Measurements from ENCODE around the gene RARA. TPM values are rescaled to one million over a fixed set of nuclear protein-coding genes. Genes with fewer than 3 reads are reported as not detected.

RARA gene
- polyA plus RNA-seq, 3 donors, result 14.9 to 63.9 (median 29.4) TPM

DNA sequence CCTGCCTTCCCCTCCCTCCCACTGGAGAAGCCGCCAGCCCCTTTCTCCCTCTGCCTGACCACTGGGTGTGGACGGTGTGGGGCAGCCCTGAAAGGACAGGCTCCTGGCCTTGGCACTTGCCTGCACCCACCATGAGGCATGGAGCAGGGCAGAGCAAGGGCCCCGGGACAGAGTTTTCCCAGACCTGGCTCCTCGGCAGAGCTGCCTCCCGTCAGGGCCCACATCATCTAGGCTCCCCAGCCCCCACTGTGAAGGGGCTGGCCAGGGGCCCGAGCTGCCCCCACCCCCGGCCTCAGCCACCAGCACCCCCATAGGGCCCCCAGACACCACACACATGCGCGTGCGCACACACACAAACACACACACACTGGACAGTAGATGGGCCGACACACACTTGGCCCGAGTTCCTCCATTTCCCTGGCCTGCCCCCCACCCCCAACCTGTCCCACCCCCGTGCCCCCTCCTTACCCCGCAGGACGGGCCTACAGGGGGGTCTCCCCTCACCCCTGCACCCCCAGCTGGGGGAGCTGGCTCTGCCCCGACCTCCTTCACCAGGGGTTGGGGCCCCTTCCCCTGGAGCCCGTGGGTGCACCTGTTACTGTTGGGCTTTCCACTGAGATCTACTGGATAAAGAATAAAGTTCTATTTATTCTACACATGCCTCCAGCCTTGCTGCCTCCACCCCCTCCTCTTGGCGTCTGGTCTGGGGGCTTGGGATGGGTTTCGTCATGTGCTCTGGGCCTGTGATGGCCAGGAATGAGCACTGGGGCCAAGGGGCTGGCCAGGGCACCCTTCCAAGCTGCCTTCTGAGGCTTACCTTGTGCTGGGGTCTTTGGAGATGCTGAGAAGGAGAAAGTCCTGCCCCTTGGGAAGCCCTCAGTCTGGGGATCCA, 48.3 kb downstream of the RARA start:
- Histone ChIP-seq H3K4me3 (replicated peaks in 1 of 3; ENCODE audit: low read depth in 2 of 3, low read length in 3 of 3) (no peak overlapping the region), H2AFZ (ENCODE audit: insufficient read depth, low read depth, low read length, poor library complexity, severe bottlenecking) (no peak overlapping the region), H3K36me3 (replicated peaks in 1 of 2; ENCODE audit: control insufficient read depth in 1 of 2, insufficient read depth in 2 of 2, low read length in 2 of 2) (peaks cover 40 to 49% of the 10 kb centered on the region in 2 donors), H3K9ac (ENCODE audit: insufficient read depth, low read length, poor library complexity, severe bottlenecking) (no peak overlapping the region), H3K4me2 (replicated peaks; ENCODE audit: extremely low read depth, low read length, poor library complexity, severe bottlenecking) (no peak overlapping the region), H3K27ac (ENCODE audit: low read depth in 1 of 2, low read length in 2 of 2) (peak overlapping the region in 1 of 2 donors; percentile 2), H3K79me2 (ENCODE audit: insufficient read depth, low read length) (peaks cover 5% of the 10 kb centered on the region), H4K20me1 (ENCODE audit: insufficient read depth, low read length) (peaks cover 59% of the 10 kb centered on the region), H3K4me1 (ENCODE audit: control insufficient read depth in 1 of 2, insufficient read depth in 2 of 2, low read length in 2 of 2) (peaks cover 16 to 39% of the 10 kb centered on the region in 2 donors), H3K9me3 (replicated peaks in 1 of 2; ENCODE audit: control insufficient read depth in 1 of 2, insufficient read depth in 1 of 2, low read length in 2 of 2) (no peaks in the 10 kb centered on the region), H3K27me3 (ENCODE audit: control insufficient read depth in 2 of 2, insufficient read depth in 2 of 2, low read length in 2 of 2) (peaks cover 0 to 17% of the 10 kb centered on the region in 2 donors)
- Mint-ChIP-seq H3K27me3 (ENCODE audit: low read depth in 3 of 3) (peaks cover 19 to 22% (median 21%) of the 10 kb centered on the region in 3 donors), H3K4me1 (peaks cover 33% of the 10 kb centered on the region), H3K36me3 (peaks cover 37 to 47% of the 10 kb centered on the region in 2 donors), H3K27ac (peak overlapping the region in 6 of 7 donors; percentile 21 to 94 (median 80)), H3K9me3 (peaks cover 0 to 2% (median 0%) of the 10 kb centered on the region in 7 donors), H3K4me3 (no peak overlapping the region)
- 83% methylated on average over 4 of the region's 19 CpGs for WGBS (ENCODE audit: insufficient coverage)
- TF ChIP-seq, protein P1, sequence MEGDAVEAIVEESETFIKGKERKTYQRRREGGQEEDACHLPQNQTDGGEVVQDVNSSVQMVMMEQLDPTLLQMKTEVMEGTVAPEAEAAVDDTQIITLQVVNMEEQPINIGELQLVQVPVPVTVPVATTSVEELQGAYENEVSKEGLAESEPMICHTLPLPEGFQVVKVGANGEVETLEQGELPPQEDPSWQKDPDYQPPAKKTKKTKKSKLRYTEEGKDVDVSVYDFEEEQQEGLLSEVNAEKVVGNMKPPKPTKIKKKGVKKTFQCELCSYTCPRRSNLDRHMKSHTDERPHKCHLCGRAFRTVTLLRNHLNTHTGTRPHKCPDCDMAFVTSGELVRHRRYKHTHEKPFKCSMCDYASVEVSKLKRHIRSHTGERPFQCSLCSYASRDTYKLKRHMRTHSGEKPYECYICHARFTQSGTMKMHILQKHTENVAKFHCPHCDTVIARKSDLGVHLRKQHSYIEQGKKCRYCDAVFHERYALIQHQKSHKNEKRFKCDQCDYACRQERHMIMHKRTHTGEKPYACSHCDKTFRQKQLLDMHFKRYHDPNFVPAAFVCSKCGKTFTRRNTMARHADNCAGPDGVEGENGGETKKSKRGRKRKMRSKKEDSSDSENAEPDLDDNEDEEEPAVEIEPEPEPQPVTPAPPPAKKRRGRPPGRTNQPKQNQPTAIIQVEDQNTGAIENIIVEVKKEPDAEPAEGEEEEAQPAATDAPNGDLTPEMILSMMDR (IDR thresholded peaks at IDR 0.05), result no peak
- intact Hi-C loops (cut with micrococcal nuclease), result loop anchor here in 1 of 2 donors (5.0 kb wide), 2 partner anchors 60 to 175 kb away; partner anchors contain the start of gene TOP2A
- peak in 1 of 3 donors; percentile 6 for DNase-seq

DNA sequence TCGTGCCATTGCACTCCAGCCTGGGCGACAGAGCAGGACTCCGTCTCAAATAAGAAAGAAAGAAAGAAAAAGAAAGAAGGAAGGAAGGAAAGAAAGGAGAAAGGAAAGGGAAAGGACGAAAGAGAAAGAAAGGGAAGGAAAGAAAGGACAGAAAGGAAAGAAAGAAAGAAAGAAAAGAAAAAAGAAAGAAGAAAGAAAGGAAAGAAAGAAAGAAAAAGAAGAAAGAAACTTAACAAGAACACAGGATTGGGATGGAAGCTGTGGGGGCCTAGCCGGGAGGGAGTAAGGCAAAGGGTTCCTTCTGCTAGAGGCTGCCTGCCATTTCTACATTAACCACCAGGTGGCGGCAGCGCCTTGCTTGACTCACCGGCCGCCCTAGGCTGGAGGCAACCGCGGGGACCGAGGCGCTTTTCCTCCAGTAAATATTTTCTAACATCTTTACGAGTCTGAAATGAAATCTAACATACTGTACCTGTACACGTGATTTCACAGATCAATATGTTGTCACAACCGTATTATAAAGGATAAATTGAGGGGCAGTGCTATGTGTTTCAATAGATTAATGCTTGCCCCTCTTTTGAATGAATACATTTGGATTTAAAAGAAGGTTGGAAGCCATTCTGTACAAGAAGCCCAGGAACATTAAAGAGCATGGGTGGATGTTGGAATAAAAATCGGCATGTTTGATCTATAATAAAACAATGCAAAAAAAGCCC, 49.5 kb downstream of the RARA start:
- Mint-ChIP-seq H3K27me3 (ENCODE audit: low read depth in 3 of 3) (peaks cover 27 to 29% (median 29%) of the 10 kb centered on the region in 3 donors), H3K9me3 (peaks cover 0 to 2% (median 0%) of the 10 kb centered on the region in 7 donors), H3K27ac (peak overlapping the region; percentile 67 to 94 (median 84)), H3K4me3 (peak overlapping the region; percentile 66 to 82), H3K36me3 (peaks cover 26 to 34% of the 10 kb centered on the region in 2 donors), H3K4me1 (peaks cover 28% of the 10 kb centered on the region)
- Histone ChIP-seq H3K79me2 (ENCODE audit: insufficient read depth, low read length) (peaks cover 5% of the 10 kb centered on the region), H3K4me3 (replicated peaks in 1 of 3; ENCODE audit: low read depth in 2 of 3, low read length in 3 of 3) (peak overlapping the region; percentile 22 to 73 (median 26)), H4K20me1 (ENCODE audit: insufficient read depth, low read length) (peaks cover 46% of the 10 kb centered on the region), H3K36me3 (replicated peaks in 1 of 2; ENCODE audit: control insufficient read depth in 1 of 2, insufficient read depth in 2 of 2, low read length in 2 of 2) (peaks cover 28 to 37% of the 10 kb centered on the region in 2 donors), H3K4me2 (replicated peaks; ENCODE audit: extremely low read depth, low read length, poor library complexity, severe bottlenecking) (peak overlapping the region; percentile 86), H3K9ac (ENCODE audit: insufficient read depth, low read length, poor library complexity, severe bottlenecking) (no peak overlapping the region), H2AFZ (ENCODE audit: insufficient read depth, low read depth, low read length, poor library complexity, severe bottlenecking) (peak overlapping the region; percentile 37), H3K4me1 (ENCODE audit: control insufficient read depth in 1 of 2, insufficient read depth in 2 of 2, low read length in 2 of 2) (peaks cover 13 to 42% of the 10 kb centered on the region in 2 donors), H3K27ac (ENCODE audit: low read depth in 1 of 2, low read length in 2 of 2) (peak overlapping the region in 1 of 2 donors; percentile 35), H3K27me3 (ENCODE audit: control insufficient read depth in 2 of 2, insufficient read depth in 2 of 2, low read length in 2 of 2) (peaks cover 0 to 22% of the 10 kb centered on the region in 2 donors), H3K9me3 (replicated peaks in 1 of 2; ENCODE audit: control insufficient read depth in 1 of 2, insufficient read depth in 1 of 2, low read length in 2 of 2) (no peaks in the 10 kb centered on the region)
- intact Hi-C loops (cut with micrococcal nuclease), result loop anchor here (1.0 to 5.0 kb wide), 3 partner anchors 57 to 174 kb away; partner anchors contain the start of gene TOP2A (in 1 of the 2)
- TF ChIP-seq, protein P1 (IDR thresholded peaks at IDR 0.05), result peak; percentile 99
- DNase-seq, result peak; percentile 81 to 88 (median 82)
- 49% methylated on average over 3 of the region's 17 CpGs for WGBS (ENCODE audit: insufficient coverage)

Measured in CD14-positive monocyte (primary cell).